GF-D8 (cell line): ENCODE data around the gene DCAF15.

ENCODE experiments used
- DNase-seq: peaks from one replicate; lab custom pipeline; 2025; lab: John Stamatoyannopoulos, UW

The DCAF15 gene

GRCh38 chr19:13930402-13930801 lies 21.9 kb upstream of the DCAF15 start:
- DNase-seq: no peak

GRCh38 chr19:13931391-13932148 lies 20.7 kb upstream of the DCAF15 start:
- no peak for DNase-seq

GRCh38 chr19:13932149-13932637 lies 20.1 kb upstream of the DCAF15 start:
- no peak for DNase-seq

- DNase-seq: no peak
Observed at GRCh38 chr19:13932911-13933393, 19.4 kb upstream of the DCAF15 start.

GRCh38 chr19:13934785-13935109 lies 17.6 kb upstream of the DCAF15 start:
- no peak for DNase-seq

GRCh38 chr19:13935765-13936510 lies 16.4 kb upstream of the DCAF15 start:
- DNase-seq: no peak

- DNase-seq: no peak
Observed at GRCh38 chr19:13937479-13938300, 14.6 kb upstream of the DCAF15 start.

GRCh38 chr19:13938301-13939064 lies 13.8 kb upstream of the DCAF15 start, which contains the start of gene PODNL1:
Gene PODNL1 (minus strand): TSS chr19:13938417. CDS start chr19:13938181, 236 bp downstream.
- DNase-seq: no peak

- DNase-seq: no peak
Observed at GRCh38 chr19:13942023-13942684, 10.2 kb upstream of the DCAF15 start.

GRCh38 chr19:13946414-13946813 lies 5.9 kb upstream of the DCAF15 start:
- DNase-seq: no peak

- no peak for DNase-seq
Observed at GRCh38 chr19:13951043-13951442, 1.3 kb upstream of the DCAF15 start.

- no peak for DNase-seq
Observed at GRCh38 chr19:13951799-13952153, 533 bp upstream of the DCAF15 start.

GRCh38 chr19:13952931-13953531 lies 722 bp downstream of the DCAF15 start:
- no peak for DNase-seq

GRCh38 chr19:13954185-13954584 lies 1.9 kb downstream of the DCAF15 start:
- DNase-seq: no peak

GRCh38 chr19:13955662-13956364 lies 3.5 kb downstream of the DCAF15 start:
- no peak for DNase-seq

GRCh38 chr19:13956365-13956744 lies 4.0 kb downstream of the DCAF15 start:
- DNase-seq: no peak

GRCh38 chr19:13957051-13957450 lies 4.7 kb downstream of the DCAF15 start:
- DNase-seq: no peak

- no peak for DNase-seq
Observed at GRCh38 chr19:13958043-13958442, 5.7 kb downstream of the DCAF15 start.

GRCh38 chr19:13959141-13959961 lies 7.0 kb downstream of the DCAF15 start:
- no peak for DNase-seq
